ENCODE results near the gene AKR1C4.
"Not testable (repeated sequence)": the region's sequence is repeated elsewhere in the genome, so short reads cannot be mapped to it uniquely, and the experiment has no call there.

AKR1C4 gene

GRCh38 chr10:5206799-5207198 is 10.2 kb downstream of the AKR1C4 start:
- no peak for DNase-seq (ENCODE audit: low read depth)

GRCh38 chr10:5209776-5210175 is 13.1 kb downstream of the AKR1C4 start:
- not testable (repeated sequence) for DNase-seq (ENCODE audit: low read depth)

GRCh38 chr10:5210261-5210660 is 13.6 kb downstream of the AKR1C4 start:
- DNase-seq (ENCODE audit: low read depth) = not testable (repeated sequence)

- DNase-seq (ENCODE audit: low read depth) = no peak
Measured at GRCh38 chr10:5211696-5212536, 15.3 kb downstream of the AKR1C4 start.

- no peak for DNase-seq (ENCODE audit: low read depth)
Measured at GRCh38 chr10:5216801-5217200, 20.2 kb downstream of the AKR1C4 start.

- DNase-seq (ENCODE audit: low read depth) = no peak
Measured at GRCh38 chr10:5219262-5219661, 22.6 kb downstream of the AKR1C4 start.

GRCh38 chr10:5222942-5223341 is 26.3 kb downstream of the AKR1C4 start:
- not testable (repeated sequence) for DNase-seq (ENCODE audit: low read depth)

- DNase-seq (ENCODE audit: low read depth) = no peak
Measured at GRCh38 chr10:5229019-5229418, 32.4 kb downstream of the AKR1C4 start.

GRCh38 chr10:5233324-5233723 is 36.7 kb downstream of the AKR1C4 start:
- no peak for DNase-seq (ENCODE audit: low read depth)

GRCh38 chr10:5234106-5234860 is 37.6 kb downstream of the AKR1C4 start:
- DNase-seq (ENCODE audit: low read depth) = peak; percentile 22

GRCh38 chr10:5237541-5237940 is 40.9 kb downstream of the AKR1C4 start:
- not testable (repeated sequence) for DNase-seq (ENCODE audit: low read depth)

- DNase-seq (ENCODE audit: low read depth) = no peak
Measured at GRCh38 chr10:5242585-5242984, 45.9 kb downstream of the AKR1C4 start.

- no peak for DNase-seq (ENCODE audit: low read depth)
Measured at GRCh38 chr10:5243521-5243987, 46.9 kb downstream of the AKR1C4 start.

GRCh38 chr10:5252177-5253037 is 55.8 kb downstream of the AKR1C4 start:
- DNase-seq (ENCODE audit: low read depth) = no peak

- no peak for DNase-seq (ENCODE audit: low read depth)
Measured at GRCh38 chr10:5254488-5254887, 57.9 kb downstream of the AKR1C4 start.

- not testable (repeated sequence) for DNase-seq (ENCODE audit: low read depth)
Measured at GRCh38 chr10:5257768-5258167, 61.1 kb downstream of the AKR1C4 start.

GRCh38 chr10:5259132-5259951 is 62.7 kb downstream of the AKR1C4 start:
- no peak for DNase-seq (ENCODE audit: low read depth)

- no peak for DNase-seq (ENCODE audit: low read depth)
Measured at GRCh38 chr10:5259952-5260578, 63.4 kb downstream of the AKR1C4 start.

- no peak for DNase-seq (ENCODE audit: low read depth)
Measured at GRCh38 chr10:5260828-5261227, 64.2 kb downstream of the AKR1C4 start.

- DNase-seq (ENCODE audit: low read depth) = no peak
Measured at GRCh38 chr10:5265139-5265538, 68.5 kb downstream of the AKR1C4 start.

GRCh38 chr10:5266351-5266750 is 69.7 kb downstream of the AKR1C4 start:
- DNase-seq (ENCODE audit: low read depth) = no peak
